ENCODE results near the gene RORC. TPM values are rescaled to one million over a fixed set of nuclear protein-coding genes. Genes with fewer than 3 reads are reported as not detected.

Gene RORC
- total RNA-seq, 4 donors from 2014 or later, result 29.0 to 73.8 (median 43.0) TPM

DNA sequence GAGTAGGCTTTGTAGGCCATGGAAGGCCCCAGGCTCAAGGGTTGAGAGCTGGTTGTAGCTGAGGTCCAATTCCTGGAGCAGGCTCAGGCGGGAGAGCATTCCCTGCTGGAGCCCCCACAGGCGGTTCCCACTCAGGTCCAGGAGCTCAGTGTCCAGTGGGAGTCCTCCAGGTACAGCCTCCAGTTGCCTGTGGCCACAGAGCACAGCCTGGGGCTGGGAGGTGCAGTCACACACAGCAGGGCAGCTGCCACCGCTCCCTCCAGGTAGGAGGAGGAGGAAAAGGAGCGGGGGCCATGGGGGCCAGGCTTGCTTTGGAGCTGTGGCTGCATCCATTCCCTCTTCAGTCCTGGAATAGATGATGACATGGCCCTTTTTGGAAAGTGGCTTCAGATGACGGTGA, 29.2 kb downstream of the RORC start:
- Histone ChIP-seq H3K4me1 (no peaks in the 10 kb centered on the region), H3K36me3 (no peaks in the 10 kb centered on the region), H3K4me3 (no peak overlapping the region), H3K9me3 (no peaks in the 10 kb centered on the region), H3K27me3 (no peaks in the 10 kb centered on the region), H3K27ac (no peak overlapping the region)
- no peak for DNase-seq (ENCODE audit: low spot score in 2 of 2)
- 100% methylated on average over 1 of the region's 5 CpGs for WGBS
- TF ChIP-seq EP300 (IDR thresholded peaks at IDR 0.05) (no peak), POLR2AphosphoS5 (IDR thresholded peaks at IDR 0.05) (no peak)
- TF ChIP-seq, protein P1, sequence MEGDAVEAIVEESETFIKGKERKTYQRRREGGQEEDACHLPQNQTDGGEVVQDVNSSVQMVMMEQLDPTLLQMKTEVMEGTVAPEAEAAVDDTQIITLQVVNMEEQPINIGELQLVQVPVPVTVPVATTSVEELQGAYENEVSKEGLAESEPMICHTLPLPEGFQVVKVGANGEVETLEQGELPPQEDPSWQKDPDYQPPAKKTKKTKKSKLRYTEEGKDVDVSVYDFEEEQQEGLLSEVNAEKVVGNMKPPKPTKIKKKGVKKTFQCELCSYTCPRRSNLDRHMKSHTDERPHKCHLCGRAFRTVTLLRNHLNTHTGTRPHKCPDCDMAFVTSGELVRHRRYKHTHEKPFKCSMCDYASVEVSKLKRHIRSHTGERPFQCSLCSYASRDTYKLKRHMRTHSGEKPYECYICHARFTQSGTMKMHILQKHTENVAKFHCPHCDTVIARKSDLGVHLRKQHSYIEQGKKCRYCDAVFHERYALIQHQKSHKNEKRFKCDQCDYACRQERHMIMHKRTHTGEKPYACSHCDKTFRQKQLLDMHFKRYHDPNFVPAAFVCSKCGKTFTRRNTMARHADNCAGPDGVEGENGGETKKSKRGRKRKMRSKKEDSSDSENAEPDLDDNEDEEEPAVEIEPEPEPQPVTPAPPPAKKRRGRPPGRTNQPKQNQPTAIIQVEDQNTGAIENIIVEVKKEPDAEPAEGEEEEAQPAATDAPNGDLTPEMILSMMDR (IDR thresholded peaks at IDR 0.05), result no peak

DNA sequence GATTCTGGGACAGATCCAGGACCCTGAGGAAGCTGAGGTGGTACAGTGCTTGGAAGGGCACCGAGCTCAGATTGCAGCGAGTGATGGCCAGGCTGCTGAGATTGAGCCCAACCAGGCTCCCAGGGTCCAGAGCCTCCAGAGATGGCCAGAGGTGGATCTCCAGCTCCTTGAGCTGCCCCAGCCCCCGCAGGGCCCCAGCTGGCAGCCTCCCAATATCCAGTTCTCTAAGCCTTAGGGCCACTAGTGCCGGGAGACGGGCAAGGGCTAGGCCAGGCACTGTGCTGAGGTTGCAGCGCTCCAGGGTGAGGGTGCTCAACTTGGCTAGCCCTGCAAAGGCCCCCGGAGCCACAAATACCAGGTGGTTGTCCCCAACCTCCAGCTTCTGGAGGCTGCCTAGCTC, 29.8 kb downstream of the RORC start:
- Histone ChIP-seq H3K36me3 (no peaks in the 10 kb centered on the region), H3K4me1 (no peaks in the 10 kb centered on the region), H3K27me3 (no peaks in the 10 kb centered on the region), H3K4me3 (no peak overlapping the region), H3K9me3 (no peaks in the 10 kb centered on the region), H3K27ac (no peak overlapping the region)
- TF ChIP-seq, protein P1 (IDR thresholded peaks at IDR 0.05), result no peak
- TF ChIP-seq POLR2A (IDR thresholded peaks at IDR 0.05), result no peak
- TF ChIP-seq POLR2AphosphoS5 (IDR thresholded peaks at IDR 0.05), result no peak
- no peak for TF ChIP-seq EP300 (IDR thresholded peaks at IDR 0.05)
- 79% methylated on average over 2 of the region's 7 CpGs for WGBS
- DNase-seq (ENCODE audit: low spot score in 2 of 2), result no peak

DNA sequence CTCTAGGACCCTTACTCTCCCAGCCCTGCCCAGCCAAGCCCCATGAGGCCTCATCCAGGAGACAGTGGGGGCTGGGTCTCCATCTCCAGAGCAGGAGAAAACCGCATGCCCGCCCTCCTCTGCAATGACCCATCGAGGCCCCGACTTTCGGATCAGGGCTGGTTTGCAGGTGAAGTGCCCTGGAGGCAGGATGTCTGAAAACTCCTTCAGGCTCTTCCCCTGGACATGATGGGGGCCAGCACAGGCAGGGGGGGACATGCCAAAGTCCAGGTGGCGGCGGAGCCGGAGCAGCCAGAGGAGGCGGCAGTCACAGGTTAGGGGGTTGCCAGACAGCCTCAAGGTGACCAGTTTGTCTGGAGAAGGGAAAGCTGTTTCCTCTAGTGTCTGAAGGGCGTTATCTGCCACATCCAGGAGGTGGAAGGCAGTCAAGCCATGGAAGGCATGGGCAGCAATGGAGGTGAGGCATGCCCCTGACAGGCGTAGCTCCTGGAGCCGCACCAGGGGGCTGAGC, 30.2 kb downstream of the RORC start:
- Histone ChIP-seq H3K27me3 (no peaks in the 10 kb centered on the region), H3K27ac (no peak overlapping the region), H3K36me3 (no peaks in the 10 kb centered on the region), H3K4me3 (no peak overlapping the region), H3K4me1 (no peaks in the 10 kb centered on the region), H3K9me3 (no peaks in the 10 kb centered on the region)
- WGBS, result 83% methylated on average over 10 of the region's 12 CpGs
- DNase-seq (ENCODE audit: low spot score in 2 of 2), result peak in 1 of 2 donors; percentile 72
- TF ChIP-seq POLR2A (IDR thresholded peaks at IDR 0.05), result no peak
- TF ChIP-seq, protein P1 (IDR thresholded peaks at IDR 0.05), result no peak
- no peak for TF ChIP-seq EP300 (IDR thresholded peaks at IDR 0.05)
- no peak for TF ChIP-seq POLR2AphosphoS5 (IDR thresholded peaks at IDR 0.05)

DNA sequence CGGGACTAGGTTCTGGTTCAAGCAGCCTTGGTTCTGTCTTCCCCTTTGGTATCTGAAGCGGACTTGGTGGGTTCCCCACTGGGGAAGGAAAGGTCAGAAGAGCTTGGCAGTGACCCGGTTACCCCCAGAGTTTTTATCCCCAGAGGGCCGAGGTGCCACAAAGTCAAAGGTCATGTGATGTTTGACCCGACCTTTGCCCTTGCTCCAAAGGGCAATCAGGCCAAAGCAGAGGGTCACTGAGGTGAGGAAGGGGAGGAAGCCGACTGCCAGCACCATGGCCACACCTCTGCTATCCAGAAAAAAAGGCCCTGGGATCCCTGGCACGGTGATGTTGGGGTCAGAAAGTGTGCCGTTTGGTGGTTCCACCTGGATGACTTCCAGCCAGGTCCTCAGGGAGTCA, 30.8 kb downstream of the RORC start:
- Histone ChIP-seq H3K27ac (no peak overlapping the region), H3K4me3 (no peak overlapping the region), H3K4me1 (no peaks in the 10 kb centered on the region), H3K9me3 (no peaks in the 10 kb centered on the region), H3K36me3 (no peaks in the 10 kb centered on the region), H3K27me3 (no peaks in the 10 kb centered on the region)
- WGBS, result 58% methylated on average over 5 of the region's 8 CpGs
- TF ChIP-seq EP300 (IDR thresholded peaks at IDR 0.05) (no peak), POLR2A (IDR thresholded peaks at IDR 0.05) (no peak), POLR2AphosphoS5 (IDR thresholded peaks at IDR 0.05) (no peak)
- TF ChIP-seq, protein P1 (IDR thresholded peaks at IDR 0.05), result no peak
- DNase-seq (ENCODE audit: low spot score in 2 of 2), result no peak

DNA sequence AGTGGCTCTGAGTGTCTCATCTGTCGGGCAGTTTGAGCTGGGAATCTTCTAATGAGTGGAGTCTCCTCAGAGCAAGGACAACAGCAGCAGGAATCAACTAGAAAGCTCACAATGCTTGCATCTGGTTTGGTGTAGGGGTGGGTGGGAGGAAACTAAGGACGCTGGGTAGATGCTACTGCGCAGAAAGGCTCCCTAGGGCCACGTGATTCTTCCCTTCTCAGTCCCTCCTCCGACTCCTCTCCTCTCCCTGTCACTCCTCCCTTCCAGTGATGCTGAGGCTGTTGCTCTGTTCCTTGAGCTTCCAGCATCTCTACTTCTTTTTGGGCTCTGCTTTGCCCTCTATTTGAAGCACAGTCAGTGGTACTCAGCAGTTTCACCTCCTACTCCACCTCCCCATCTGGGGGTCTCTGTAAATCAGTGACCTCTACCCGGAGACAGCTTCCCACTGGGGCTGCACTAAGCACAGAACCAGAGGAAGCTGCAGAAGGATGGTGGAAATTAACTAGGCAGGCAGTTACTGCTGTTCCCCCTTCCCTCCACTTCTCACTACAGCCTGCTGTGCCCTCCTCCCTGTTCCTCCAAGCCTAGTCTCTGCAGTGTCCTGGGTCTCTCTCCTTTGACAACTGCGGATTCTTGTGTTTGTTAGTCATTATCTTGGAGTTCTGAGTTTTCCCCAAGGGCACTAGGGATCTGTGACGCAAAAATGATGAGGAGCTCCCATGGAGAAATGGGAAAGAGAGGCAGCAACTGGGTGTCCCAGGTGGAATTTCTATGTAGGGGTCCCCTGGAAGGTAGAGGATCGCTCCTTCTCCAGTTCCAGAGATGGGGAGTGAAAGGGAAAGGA, 32.2 kb downstream of the RORC start:
- H3K27ac ChIP-seq, result no peak overlapping the region
- TF ChIP-seq POLR2AphosphoS5 (IDR thresholded peaks at IDR 0.05) (no peak), EP300 (IDR thresholded peaks at IDR 0.05) (no peak), POLR2A (IDR thresholded peaks at IDR 0.05) (no peak)
- TF ChIP-seq, protein P1 (IDR thresholded peaks at IDR 0.05), result no peak
- WGBS, result 47% methylated on average over 9 of the region's 9 CpGs

More for the DNA sequence above, 32.2 kb downstream of the RORC start:
- Histone ChIP-seq H3K4me3 (no peak overlapping the region), H3K27me3 (no peaks in the 10 kb centered on the region), H3K36me3 (no peaks in the 10 kb centered on the region), H3K9me3 (no peaks in the 10 kb centered on the region), H3K4me1 (no peaks in the 10 kb centered on the region)
- peak in 1 of 2 donors; percentile 8 for DNase-seq (ENCODE audit: low spot score in 2 of 2)
